IMR-90 (cell line): ENCODE data around the gene ZNF211. TPM values are rescaled to one million over a fixed set of nuclear protein-coding genes. Genes with fewer than 3 reads are reported as not detected.

ENCODE experiments used
- ATAC-seq: fragments of 200-7000 bp; cut with Tn5 transposase; 2 replicates; pipeline ENCODE4 v1.9.1; 2020; ENCODE audit warnings: low read depth, mild to moderate bottlenecking, moderate library complexity
- BruUV-seq: library from RNA; stranded (reverse); fragments of 400-500 nt; replicated peaks from 2 replicates; lab custom pipeline; 2021; lab: Mats Ljungman, UMichigan
- CTCF ChIA-PET: fragments of 300-600 bp; formaldehyde crosslinking; extraction: SDS; loops from one replicate; lab custom pipeline; 2021; ENCODE audit warnings: antibody characterized with exemption; lab: Yijun Ruan, JAX
- POLR2A ChIA-PET: fragments of 300-600 bp; sonication (Branson Sonifier 250); formaldehyde crosslinking; loops from one replicate; lab custom pipeline; 2022; ENCODE audit warnings: antibody characterized with exemption; ENCODE audit not compliant: unreplicated experiment; lab: Charles Lee
- DNase-seq: peaks from one replicate; pipeline ENCODE4 v3.0.0; 2013
- H2AFZ ChIP-seq: replicated peaks from 2 replicates; pipeline ENCODE3; 2013; ENCODE audit warnings: low read length, mild to moderate bottlenecking; ENCODE audit not compliant: poor library complexity
- H2AK5ac ChIP-seq: 2 replicates; pipeline ENCODE4 v1.6.1; 2013; ENCODE audit warnings: low read depth, low read length, inconsistent platforms
- H2AK9ac ChIP-seq: replicated peaks from 2 replicates; pipeline ENCODE3; 2013; ENCODE audit warnings: mild to moderate bottlenecking, low read depth, low read length, moderate library complexity; ENCODE audit not compliant: poor library complexity
- H2BK120ac ChIP-seq: 2 replicates; pipeline ENCODE4 v1.6.1; 2013; ENCODE audit warnings: low read depth, low read length, inconsistent platforms
- H2BK15ac ChIP-seq: 3 replicates; pipeline ENCODE4 v1.6.1; 2013; ENCODE audit warnings: low read depth, low read length, inconsistent platforms
- H2BK20ac ChIP-seq: 2 replicates; pipeline ENCODE4 v1.6.1; 2013; ENCODE audit warnings: low read depth, mild to moderate bottlenecking, inconsistent platforms, low read length, moderate library complexity
- H2BK5ac ChIP-seq: 2 replicates; pipeline ENCODE4 v1.6.1; 2013; ENCODE audit warnings: mild to moderate bottlenecking, low read depth, low read length, inconsistent platforms; ENCODE audit not compliant: poor library complexity, severe bottlenecking
- H3K14ac ChIP-seq: replicated peaks from 2 replicates; pipeline ENCODE4 v1.6.1; 2013; ENCODE audit warnings: low read depth, low read length, inconsistent platforms
- H3K18ac ChIP-seq: 2 replicates; pipeline ENCODE4 v1.6.1; 2013; ENCODE audit warnings: low read depth, low read length, control low read depth
- H3K23ac ChIP-seq: 2 replicates; pipeline ENCODE4 v1.6.1; 2013; ENCODE audit warnings: low read depth, low read length, inconsistent platforms
- H3K27ac ChIP-seq: 2 replicates; pipeline ENCODE4 v1.5.1; 2013; ENCODE audit warnings: mild to moderate bottlenecking, control low read depth, low read length; ENCODE audit not compliant: insufficient read depth
- H3K27me3 ChIP-seq: 2 replicates; pipeline ENCODE4 v1.6.1; 2013; ENCODE audit warnings: low read length; ENCODE audit not compliant: control insufficient read depth, insufficient read depth
- H3K36me3 ChIP-seq: 2 replicates; pipeline ENCODE4 v1.6.1; 2013; ENCODE audit warnings: low read length, mixed read lengths; ENCODE audit not compliant: control insufficient read depth, insufficient read depth
- H3K4ac ChIP-seq: 2 replicates; pipeline ENCODE4 v1.6.1; 2013; ENCODE audit warnings: low read depth, low read length, inconsistent platforms
- H3K4me1 ChIP-seq: 2 replicates; pipeline ENCODE4 v1.6.1; 2013; ENCODE audit warnings: low read length, mixed read lengths; ENCODE audit not compliant: control insufficient read depth, insufficient read depth
- H3K4me2 ChIP-seq: 2 replicates; pipeline ENCODE4 v1.6.1; 2013; ENCODE audit warnings: low read depth, mild to moderate bottlenecking, control low read depth, low read length, moderate library complexity
- H3K4me3 ChIP-seq: 2 replicates; pipeline ENCODE4 v1.5.1; 2013; ENCODE audit warnings: low read depth, mild to moderate bottlenecking, control low read depth, low read length, moderate library complexity; ENCODE audit not compliant: insufficient read depth
- H3K56ac ChIP-seq: 2 replicates; pipeline ENCODE4 v1.6.1; 2013; ENCODE audit warnings: low read length, inconsistent platforms; ENCODE audit not compliant: insufficient read depth; ENCODE audit errors: extremely low read depth
- H3K79me1 ChIP-seq, 2 experiments: 2 replicates each; pipeline ENCODE4 v1.6.1; 2013; ENCODE audit warnings: low read length in 2 of 2, inconsistent platforms in 1 of 2, low read depth in 1 of 2
- H3K9ac ChIP-seq: 2 replicates; pipeline ENCODE4 v1.6.1; 2013; ENCODE audit warnings: low read depth, low read length, control low read depth
- H3K9me1 ChIP-seq: 2 replicates; pipeline ENCODE4 v1.6.1; 2013; ENCODE audit warnings: low read length, inconsistent platforms; ENCODE audit not compliant: insufficient read depth
- H3K9me3 ChIP-seq: 2 replicates; pipeline ENCODE4 v1.6.1; 2013; ENCODE audit warnings: low read length; ENCODE audit not compliant: control insufficient read depth, insufficient read depth
- H4K20me1 ChIP-seq: 2 replicates; pipeline ENCODE4 v1.6.1; 2013; ENCODE audit warnings: low read length, inconsistent platforms; ENCODE audit not compliant: insufficient read depth
- H4K5ac ChIP-seq: 2 replicates; pipeline ENCODE4 v1.6.1; 2013; ENCODE audit warnings: mild to moderate bottlenecking, low read depth, low read length, control low read depth
- H4K8ac ChIP-seq, 2 experiments: 2 replicates each; pipeline ENCODE4 v1.6.1; 2013; ENCODE audit warnings: low read depth in 2 of 2, low read length in 2 of 2, control low read depth in 1 of 2, inconsistent platforms in 1 of 2
- H4K91ac ChIP-seq: 2 replicates; pipeline ENCODE4 v1.6.1; 2013; ENCODE audit warnings: low read depth, low read length, inconsistent platforms; ENCODE audit not compliant: insufficient read depth
- BHLHE40 ChIP-seq: fragments of 150-350 bp; IDR thresholded peaks from 2 replicates; pipeline ENCODE4 v1.6.1; 2016; ENCODE audit warnings: mild to moderate bottlenecking, low read depth, low read length
- CEBPB ChIP-seq: IDR thresholded peaks from 2 replicates; pipeline ENCODE4 v1.6.1; 2012; ENCODE audit warnings: low read depth, low read length, improper control_type of control experiment
- CHD1 ChIP-seq: IDR thresholded peaks from 2 replicates; pipeline ENCODE4 v1.6.1; 2012; ENCODE audit warnings: low read depth, low read length, improper control_type of control experiment
- ELK1 ChIP-seq: fragments of 150-350 bp; IDR thresholded peaks from 2 replicates; pipeline ENCODE4 v1.6.1; 2016; ENCODE audit warnings: low read depth, mild to moderate bottlenecking, low read length, moderate library complexity, borderline replicate concordance
- FOS ChIP-seq: fragments of 150-350 bp; IDR thresholded peaks from 2 replicates; pipeline ENCODE4 v1.6.1; 2016; ENCODE audit warnings: low read depth, low read length
- MAFK ChIP-seq: IDR thresholded peaks from 2 replicates; pipeline ENCODE4 v1.6.1; 2012; ENCODE audit warnings: low read depth, low read length, improper control_type of control experiment
- MAZ ChIP-seq: IDR thresholded peaks from 2 replicates; pipeline ENCODE4 v1.6.1; 2012; ENCODE audit warnings: low read depth, mild to moderate bottlenecking, low read length, improper control_type of control experiment, moderate library complexity, borderline replicate concordance
- MXI1 ChIP-seq: IDR thresholded peaks from 2 replicates; pipeline ENCODE4 v1.6.1; 2012; ENCODE audit warnings: low read depth, mild to moderate bottlenecking, low read length, moderate library complexity, borderline replicate concordance
- NFE2L2 ChIP-seq: fragments of 150-350 bp; IDR thresholded peaks from 2 replicates; pipeline ENCODE4 v1.6.1; 2016; ENCODE audit warnings: low read depth, mild to moderate bottlenecking, low read length
- POLR2A ChIP-seq: IDR thresholded peaks from 2 replicates; pipeline ENCODE4 v1.6.1; 2012; ENCODE audit warnings: mild to moderate bottlenecking, low read depth, low read length
- RAD21 ChIP-seq: IDR thresholded peaks from 2 replicates; pipeline ENCODE4 v1.6.1; 2012; ENCODE audit warnings: low read length, improper control_type of control experiment
- RCOR1 ChIP-seq: IDR thresholded peaks from 2 replicates; pipeline ENCODE4 v1.6.1; 2012; ENCODE audit warnings: mild to moderate bottlenecking, low read length, improper control_type of control experiment; ENCODE audit not compliant: insufficient replicate concordance
- RFX5 ChIP-seq: IDR thresholded peaks from 2 replicates; pipeline ENCODE4 v1.8.0; 2012; ENCODE audit warnings: low read depth, mild to moderate bottlenecking, low read length, moderate library complexity
- SMC3 ChIP-seq: fragments of 150-350 bp; IDR thresholded peaks from 2 replicates; pipeline ENCODE4 v1.6.1; 2016; ENCODE audit warnings: low read depth, mild to moderate bottlenecking, antibody characterized with exemption, low read length, moderate library complexity
- WGBS, 2 experiments: methylation state at CpG; one replicate each; pipeline versions ENCODE4 v1.1.5 to v1.1.7; 2013; ENCODE audit warnings: missing lambda C conversion rate in 2 of 2; ENCODE audit not compliant: insufficient read length in 1 of 2; ENCODE audit errors: extremely low coverage in 2 of 2; 5-methylcytosine and 5-hydroxymethylcytosine counted together
- dilution Hi-C: fragments of 300-500 bp; cut with HindIII; formaldehyde crosslinking; loops from one replicate; pipeline ENCODE4 v1.14.3; 2018; ENCODE audit warnings: low sequenced_read_pairs; ENCODE audit not compliant: unreplicated experiment
- in situ Hi-C: fragments of 300-500 bp; cut with MboI; formaldehyde crosslinking; loops from 3 replicates; pipeline ENCODE4 v1.14.3; 2019; ENCODE audit warnings: low sequenced_read_pairs, inconsistent platforms, mixed read lengths
- intact Hi-C: fragments of 100-400 bp; cut with micrococcal nuclease; formaldehyde crosslinking; loops from 2 replicates; pipeline ENCODE4 v1.10.0; 2022
- polyA plus RNA-seq, 3 experiments: library from polyadenylated mRNA; depleted of rRNA; stranded (reverse); fragments of >200 nt; gene quantifications; 2 replicates each; pipeline ENCODE4 v1.2.3, GENCODE V29; 2012; ENCODE audit warnings: low replicate concordance in 1 of 3
- total RNA-seq: library from RNA; depleted of rRNA; stranded (reverse); fragments of >200 nt; gene quantifications from 2 replicates; pipeline ENCODE4 v1.2.3, GENCODE V29; 2012
- TF ChIP-seq, protein P1 (sequence below): conservative IDR thresholded peaks from 2 replicates; pipeline ENCODE4 v1.5.1; 2012; ENCODE audit warnings: mild to moderate bottlenecking, low read depth, low read length, improper control_type of control experiment
- TF ChIP-seq, protein P2 (sequence below): fragments of 150-350 bp; IDR thresholded peaks from 2 replicates; pipeline ENCODE4 v1.6.1; 2017; ENCODE audit warnings: mild to moderate bottlenecking, antibody characterized with exemption, low read length, low read depth

ZNF211 gene
- total and polyA plus RNA-seq, 2 of the 4 experiments (the other 2 are of a cell fraction) = 8.7 to 13.1 TPM

DNA sequence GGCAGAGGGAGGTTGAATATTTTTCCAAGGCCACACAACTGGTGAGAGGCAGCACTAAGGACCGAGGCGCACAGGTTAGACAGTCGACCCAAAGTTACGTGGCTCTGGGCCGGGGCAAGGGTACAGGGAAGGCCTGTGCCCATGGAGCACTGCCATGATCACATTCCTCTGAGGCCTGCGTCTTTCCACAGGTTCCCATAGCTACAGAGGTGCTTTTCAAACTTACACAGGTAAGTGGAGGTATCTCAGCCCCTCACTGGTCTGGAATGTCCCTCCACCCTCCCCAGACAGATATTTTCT, 814 bp downstream of the ZNF211 start:
- BruUV-seq = no TSS peak
- Histone ChIP-seq H3K4ac (no peak overlapping the region), H4K20me1 (no peaks in the 10 kb centered on the region), H3K4me1 (peaks cover 4% of the 10 kb centered on the region), H3K4me2 (peak overlapping the region; percentile 91), H3K18ac (no peak overlapping the region), H3K56ac (peak overlapping the region; percentile 63; the same call in 1 of the 2 replicates), H3K27ac (no peak overlapping the region), H3K9ac (peak overlapping the region; percentile 78), H2BK120ac (no peak overlapping the region), H2BK20ac (no peak overlapping the region), H2AK9ac (peak overlapping the region; percentile 83), H3K27me3 (no peaks in the 10 kb centered on the region), H3K36me3 (peaks cover 9% of the 10 kb centered on the region), H3K9me3 (peaks cover 7% of the 10 kb centered on the region), H4K91ac (no peak overlapping the region), H3K4me3 (peak overlapping the region; percentile 83), H2BK5ac (no peak overlapping the region), H4K5ac (no peak overlapping the region; the same call in 1 of the 2 replicates), H3K9me1 (peaks cover 12% of the 10 kb centered on the region; the same call in 1 of the 2 replicates), H4K8ac (peak overlapping the region in 1 of 2 experiments; percentile 31; a peak in 2 of 4 replicates), H2AFZ (peak overlapping the region; percentile 96), H3K23ac (peak overlapping the region; percentile 11; the same call in 1 of the 2 replicates), H3K14ac (peak overlapping the region; percentile 71), H2BK15ac (no peak overlapping the region), H3K79me1 (peaks cover 10 to 18% of the 10 kb centered on the region in 2 experiments), H2AK5ac (no peak overlapping the region)
- TF ChIP-seq RFX5 (no peak), RAD21 (no peak), CEBPB (no peak), CHD1 (no peak), MAZ (no peak), ELK1 (no peak), NFE2L2 (no peak), MAFK (no peak), FOS (no peak), POLR2A (no peak), RCOR1 (no peak), SMC3 (no peak), BHLHE40 (no peak), MXI1 (no peak)
- TF ChIP-seq, protein P1, sequence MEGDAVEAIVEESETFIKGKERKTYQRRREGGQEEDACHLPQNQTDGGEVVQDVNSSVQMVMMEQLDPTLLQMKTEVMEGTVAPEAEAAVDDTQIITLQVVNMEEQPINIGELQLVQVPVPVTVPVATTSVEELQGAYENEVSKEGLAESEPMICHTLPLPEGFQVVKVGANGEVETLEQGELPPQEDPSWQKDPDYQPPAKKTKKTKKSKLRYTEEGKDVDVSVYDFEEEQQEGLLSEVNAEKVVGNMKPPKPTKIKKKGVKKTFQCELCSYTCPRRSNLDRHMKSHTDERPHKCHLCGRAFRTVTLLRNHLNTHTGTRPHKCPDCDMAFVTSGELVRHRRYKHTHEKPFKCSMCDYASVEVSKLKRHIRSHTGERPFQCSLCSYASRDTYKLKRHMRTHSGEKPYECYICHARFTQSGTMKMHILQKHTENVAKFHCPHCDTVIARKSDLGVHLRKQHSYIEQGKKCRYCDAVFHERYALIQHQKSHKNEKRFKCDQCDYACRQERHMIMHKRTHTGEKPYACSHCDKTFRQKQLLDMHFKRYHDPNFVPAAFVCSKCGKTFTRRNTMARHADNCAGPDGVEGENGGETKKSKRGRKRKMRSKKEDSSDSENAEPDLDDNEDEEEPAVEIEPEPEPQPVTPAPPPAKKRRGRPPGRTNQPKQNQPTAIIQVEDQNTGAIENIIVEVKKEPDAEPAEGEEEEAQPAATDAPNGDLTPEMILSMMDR = no peak
- TF ChIP-seq, protein P2, sequence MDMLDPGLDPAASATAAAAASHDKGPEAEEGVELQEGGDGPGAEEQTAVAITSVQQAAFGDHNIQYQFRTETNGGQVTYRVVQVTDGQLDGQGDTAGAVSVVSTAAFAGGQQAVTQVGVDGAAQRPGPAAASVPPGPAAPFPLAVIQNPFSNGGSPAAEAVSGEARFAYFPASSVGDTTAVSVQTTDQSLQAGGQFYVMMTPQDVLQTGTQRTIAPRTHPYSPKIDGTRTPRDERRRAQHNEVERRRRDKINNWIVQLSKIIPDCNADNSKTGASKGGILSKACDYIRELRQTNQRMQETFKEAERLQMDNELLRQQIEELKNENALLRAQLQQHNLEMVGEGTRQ = no peak
- ChIA-PET POLR2A (no interaction called here), CTCF (no interaction called here)
- ATAC-seq (no peak), DNase-seq (no peak)
- intact Hi-C loops (loop anchor here (2.0 to 5.0 kb wide), 2 partner anchors 49 to 55 kb away; partner anchors contain the start of genes ZNF416 and ZNF551), dilution Hi-C loops (no loop called here), in situ Hi-C loops (no loop called here)
- no CpG with 5 or more reads among the region's 6 CpGs for WGBS, 2 experiments
